Activated CD4-positive, CD25-positive, alpha-beta regulatory T cell (primary cell): ENCODE measurements around the gene MC4R.

ENCODE experiments used
- DNase-seq, 4 experiments: peaks; one replicate each; lab custom pipeline; 2025; lab: John Stamatoyannopoulos, UW

The MC4R gene

DNA sequence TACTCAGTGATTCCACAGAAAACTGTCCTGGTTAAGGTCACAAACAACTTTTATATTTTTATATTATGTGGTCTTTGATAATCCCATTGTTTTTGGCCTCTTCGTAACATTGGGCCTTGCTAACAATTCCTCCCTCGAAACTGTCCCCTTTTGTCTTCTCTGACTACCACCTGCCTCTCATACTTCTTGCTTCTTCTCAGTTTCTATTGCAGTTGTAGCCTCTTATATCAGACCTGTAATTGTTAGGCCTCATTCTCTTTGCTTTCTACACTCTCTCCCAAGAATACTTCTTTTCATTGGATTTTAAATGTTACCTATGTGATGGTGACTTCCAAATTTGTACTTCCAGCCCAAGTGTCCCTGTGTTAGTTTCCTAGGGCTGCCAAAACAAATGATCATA lies 44.7 kb downstream of the MC4R start:
- no peak for DNase-seq

- DNase-seq, result no peak
Observed at GRCh38 chr18:60322591-60322990, 50.0 kb downstream of the MC4R start.
